HEK293 (cell line): ENCODE results near the gene QPCT.

Experiments
- CTCF ChIA-PET: fragments of 350-600 bp; formaldehyde crosslinking; extraction: SDS; loops from one replicate; lab custom pipeline; 2021; ENCODE audit warnings: antibody characterized with exemption; lab: Yijun Ruan, JAX
- POLR2A ChIA-PET: fragments of 300-600 bp; formaldehyde crosslinking; extraction: SDS; loops from one replicate; lab custom pipeline; 2020; ENCODE audit warnings: antibody characterized with exemption, inconsistent platforms; lab: Yijun Ruan, JAX
- H3K27ac ChIP-seq: fragments of 200-500 bp; sonication (Bioruptor generic); 2 replicates; pipeline ENCODE4 v1.5.1; 2014; ENCODE audit warnings: low read depth, low read length, control low read depth, inconsistent platforms; ENCODE audit errors: extremely low read depth
- H3K36me3 ChIP-seq, 2 experiments: fragments of 200-500 bp in 1 of 2; sonication (Bioruptor generic) in 1 of 2; 1 replicate in 1 of 2; 2 replicates in 1 of 2; pipeline ENCODE4 v1.5.1; 2014 to 2017; ENCODE audit warnings: inconsistent platforms in 2 of 2, low read length in 2 of 2; ENCODE audit not compliant: control insufficient read depth in 2 of 2, insufficient read depth in 1 of 2
- H3K4me1 ChIP-seq: fragments of 200-500 bp; sonication (Bioruptor generic); 2 replicates; pipeline ENCODE4 v1.5.1; 2014; ENCODE audit warnings: mild to moderate bottlenecking, low read length, inconsistent platforms; ENCODE audit not compliant: control insufficient read depth, insufficient read depth
- H3K4me3 ChIP-seq: 2 replicates; pipeline ENCODE4 v1.5.1; 2011; ENCODE audit warnings: low read depth, mild to moderate bottlenecking, control low read depth, low read length, moderate library complexity
- H3K9me3 ChIP-seq: fragments of 200-500 bp; sonication (Bioruptor generic); 2 replicates; pipeline ENCODE4 v1.5.1; 2014; ENCODE audit warnings: low read depth, low read length, inconsistent platforms; ENCODE audit not compliant: control insufficient read depth, insufficient read depth
- GLIS1 ChIP-seq: fragments of 450-650 bp; formaldehyde crosslinking; IDR thresholded peaks from 2 replicates; pipeline ENCODE4 v1.5.1; 2016; ENCODE audit warnings: missing biosample characterization, missing genetic modification characterization
- GLIS2 ChIP-seq: fragments of 450-650 bp; formaldehyde crosslinking; IDR thresholded peaks from 2 replicates; pipeline ENCODE4 v1.5.1; 2016; ENCODE audit warnings: missing biosample characterization, missing genetic modification characterization
- PRDM10 ChIP-seq: fragments of 450-650 bp; formaldehyde crosslinking; IDR thresholded peaks from 2 replicates; pipeline ENCODE4 v1.5.1; 2016; ENCODE audit warnings: missing biosample characterization, missing genetic modification characterization
- RBAK ChIP-seq: fragments of 450-650 bp; formaldehyde crosslinking; IDR thresholded peaks from 2 replicates; pipeline ENCODE4 v1.5.1; 2016; ENCODE audit warnings: missing biosample characterization, missing genetic modification characterization
- SP2 ChIP-seq: fragments of 450-650 bp; formaldehyde crosslinking; IDR thresholded peaks from 2 replicates; pipeline ENCODE4 v1.5.1; 2016; ENCODE audit warnings: missing biosample characterization, missing genetic modification characterization
- SP7 ChIP-seq: fragments of 450-650 bp; formaldehyde crosslinking; IDR thresholded peaks from 2 replicates; pipeline ENCODE4 v1.5.1; 2016; ENCODE audit warnings: missing biosample characterization, missing genetic modification characterization
- TRIM28 ChIP-seq: IDR thresholded peaks from 2 replicates; pipeline ENCODE4 v1.6.1; 2011; ENCODE audit warnings: low read length, control low read depth, borderline replicate concordance
- TSHZ1 ChIP-seq: fragments of 450-650 bp; formaldehyde crosslinking; IDR thresholded peaks from 2 replicates; pipeline ENCODE4 v1.5.1; 2016; ENCODE audit warnings: missing biosample characterization, missing genetic modification characterization, borderline replicate concordance
- ZBTB20 ChIP-seq: fragments of 450-650 bp; formaldehyde crosslinking; IDR thresholded peaks from 2 replicates; pipeline ENCODE4 v1.5.1; 2016; ENCODE audit warnings: missing biosample characterization, missing genetic modification characterization
- ZBTB8A ChIP-seq: fragments of 450-650 bp; formaldehyde crosslinking; IDR thresholded peaks from 2 replicates; pipeline ENCODE4 v1.5.1; 2016; ENCODE audit warnings: missing biosample characterization, missing genetic modification characterization
- ZIC2 ChIP-seq: fragments of 450-650 bp; formaldehyde crosslinking; IDR thresholded peaks from 2 replicates; pipeline ENCODE4 v1.5.1; 2016; ENCODE audit warnings: missing biosample characterization, missing genetic modification characterization
- ZNF114 ChIP-seq: fragments of 450-650 bp; formaldehyde crosslinking; IDR thresholded peaks from 2 replicates; pipeline ENCODE4 v1.5.0; 2017; ENCODE audit warnings: missing biosample characterization, missing genetic modification characterization
- ZNF341 ChIP-seq: fragments of 450-650 bp; formaldehyde crosslinking; IDR thresholded peaks from 2 replicates; pipeline ENCODE4; 2016; ENCODE audit warnings: low read depth, missing biosample characterization, missing genetic modification characterization
- ZNF449 ChIP-seq: fragments of 450-650 bp; formaldehyde crosslinking; IDR thresholded peaks from 2 replicates; pipeline ENCODE4 v1.5.1; 2017; ENCODE audit warnings: missing biosample characterization, mild to moderate bottlenecking, missing genetic modification characterization, moderate library complexity
- ZNF501 ChIP-seq: fragments of 450-650 bp; formaldehyde crosslinking; IDR thresholded peaks from 2 replicates; pipeline ENCODE4 v1.5.1; 2016; ENCODE audit warnings: missing biosample characterization, missing genetic modification characterization
- ZNF514 ChIP-seq: fragments of 450-650 bp; formaldehyde crosslinking; IDR thresholded peaks from 2 replicates; pipeline ENCODE4 v1.5.1; 2016; ENCODE audit warnings: missing biosample characterization, missing genetic modification characterization
- ZNF701 ChIP-seq: fragments of 450-650 bp; formaldehyde crosslinking; IDR thresholded peaks from 2 replicates; pipeline ENCODE4 v1.5.1; 2016; ENCODE audit warnings: missing biosample characterization, missing genetic modification characterization
- ZNF777 ChIP-seq: fragments of 450-650 bp; formaldehyde crosslinking; IDR thresholded peaks from 2 replicates; pipeline ENCODE4 v1.5.1; 2017; ENCODE audit warnings: missing biosample characterization, missing genetic modification characterization, borderline replicate concordance
- ZSCAN30 ChIP-seq: fragments of 450-650 bp; IDR thresholded peaks from 2 replicates; pipeline ENCODE4 v1.5.1; 2018; ENCODE audit warnings: missing biosample characterization, mild to moderate bottlenecking, missing genetic modification characterization, moderate library complexity
- TF ChIP-seq, protein P1 (sequence below): fragments of 450-650 bp; formaldehyde crosslinking; IDR thresholded peaks from 2 replicates; pipeline ENCODE4 v1.5.1; 2016; ENCODE audit warnings: missing biosample characterization, missing genetic modification characterization
- TF ChIP-seq, protein P2 (sequence below): fragments of 450-650 bp; formaldehyde crosslinking; IDR thresholded peaks from 2 replicates; pipeline ENCODE4 v1.5.1; 2016; ENCODE audit warnings: missing biosample characterization, missing genetic modification characterization
- TF ChIP-seq, protein P3 (sequence below): fragments of 450-650 bp; formaldehyde crosslinking; IDR thresholded peaks from 2 replicates; pipeline ENCODE4 v1.5.1; 2016; ENCODE audit warnings: missing biosample characterization, missing genetic modification characterization

The QPCT gene

DNA sequence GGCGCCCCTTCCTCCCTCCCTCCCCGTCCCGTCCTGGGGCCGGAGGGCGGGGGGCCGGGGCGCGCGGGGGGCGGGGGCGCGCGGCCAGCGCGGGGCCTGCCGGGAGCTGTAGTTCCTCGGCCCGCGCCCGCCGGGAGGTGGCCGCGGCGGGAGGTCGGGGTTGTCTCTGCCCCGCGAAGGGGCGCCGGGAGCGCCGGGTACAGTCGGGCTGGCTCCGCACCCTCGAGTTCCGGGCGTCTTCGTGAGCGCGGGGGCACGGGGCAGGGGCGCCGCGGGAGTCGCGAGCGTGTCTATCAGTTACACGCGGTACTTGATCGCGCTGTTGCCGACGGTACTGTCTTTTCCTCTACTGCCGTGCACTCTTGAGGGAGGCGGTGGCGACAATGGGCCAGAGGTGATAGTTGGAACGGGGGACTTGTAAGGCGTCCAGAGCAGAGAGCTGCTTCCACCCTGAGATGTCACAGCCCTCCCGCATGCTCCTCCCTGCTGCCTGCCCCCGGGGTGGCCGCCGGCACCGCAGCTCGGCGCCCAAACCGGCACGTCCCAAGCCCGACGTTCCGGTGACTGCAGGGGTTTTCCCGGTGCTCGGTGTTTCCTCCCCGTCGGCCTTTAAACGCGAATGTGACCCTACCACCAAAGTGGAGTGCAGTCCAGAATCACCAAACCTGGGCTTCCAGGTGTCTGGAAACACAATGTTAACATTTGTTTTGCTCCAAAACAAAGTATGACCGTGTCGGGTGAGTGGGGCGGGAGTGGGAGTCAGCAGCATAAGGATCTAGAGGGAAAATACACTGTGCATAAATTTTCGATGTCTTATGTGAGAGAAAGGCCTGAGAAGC is 19.4 kb upstream of the QPCT start, which contains the start of gene PRKD3:
Gene PRKD3, minus strand, starts transcription at position 48 of the 839 bp plus-strand sequence. CDS start 8,309 bp downstream, outside the sequence.
- peak within 1 kb of the TSS; percentile 75 for H3K4me3 ChIP-seq
- CTCF ChIA-PET = interaction anchor here (0.6 kb wide), 1 partner anchor 107 kb away, joined by 5 read pairs; no protein-coding TSS in a partner anchor
- no peaks in the 10 kb centered on the region for H3K36me3 ChIP-seq
- H3K27ac ChIP-seq = peak within 1 kb of the TSS; percentile 92
- H3K4me1 ChIP-seq = peaks cover 9% of the 10 kb centered on the region
- POLR2A ChIA-PET = interaction anchor here (0.5 to 1.3 kb wide), 7 partner anchors 12 to 93 kb away, joined by 3 to 4 read pairs (median 3); no protein-coding TSS in a partner anchor
- H3K9me3 ChIP-seq = no peaks in the 10 kb centered on the region
- TF ChIP-seq GLIS1 (tag by site-specific recombination) (peak; percentile 85), SP2 (tag by site-specific recombination) (no peak; the same call in 1 of the 2 replicates), ZNF514 (tag by site-specific recombination) (no peak), GLIS2 (tag by site-specific recombination) (peak; percentile 91), SP7 (tag by site-specific recombination) (0 out of 2 replicates have a peak, but pooled peaks have one; percentile 25), TSHZ1 (tag by site-specific recombination) (no peak), ZIC2 (tag by site-specific recombination) (peak; percentile 68), ZNF777 (peak; percentile 91), TRIM28 (0 out of 2 replicates have a peak, but pooled peaks have one; percentile 9), ZBTB20 (tag by site-specific recombination) (peak; percentile 96), ZNF341 (tag by site-specific recombination) (peak; percentile 84), RBAK (tag by site-specific recombination) (no peak), ZNF449 (tag by site-specific recombination) (peak; percentile 84), ZNF701 (tag by site-specific recombination) (no peak), ZSCAN30 (peak; percentile 34), ZNF501 (tag by site-specific recombination) (peak; percentile 63; the same call in 1 of the 2 replicates), PRDM10 (tag by site-specific recombination) (peak; percentile 59), ZNF114 (tag by site-specific recombination) (no peak), ZBTB8A (peak; percentile 92)
- TF ChIP-seq, protein P1, sequence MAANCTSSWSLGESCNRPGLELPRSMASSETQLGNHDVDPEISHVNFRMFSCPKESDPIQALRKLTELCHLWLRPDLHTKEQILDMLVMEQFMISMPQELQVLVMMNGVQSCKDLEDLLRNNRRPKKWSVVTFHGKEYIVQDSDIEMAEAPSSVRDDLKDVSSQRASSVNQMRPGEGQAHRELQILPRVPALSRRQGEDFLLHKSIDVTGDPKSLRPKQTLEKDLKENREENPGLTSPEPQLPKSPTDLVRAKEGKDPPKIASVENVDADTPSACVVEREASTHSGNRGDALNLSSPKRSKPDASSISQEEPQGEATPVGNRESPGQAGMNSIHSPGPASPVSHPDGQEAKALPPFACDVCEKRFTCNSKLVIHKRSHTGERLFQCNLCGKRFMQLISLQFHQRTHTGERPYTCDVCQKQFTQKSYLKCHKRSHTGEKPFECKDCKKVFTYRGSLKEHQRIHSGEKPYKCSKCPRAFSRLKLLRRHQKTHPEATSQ (tag by site-specific recombination) = 0 out of 2 replicates have a peak, but pooled peaks have one; percentile 43
- TF ChIP-seq, protein P2, sequence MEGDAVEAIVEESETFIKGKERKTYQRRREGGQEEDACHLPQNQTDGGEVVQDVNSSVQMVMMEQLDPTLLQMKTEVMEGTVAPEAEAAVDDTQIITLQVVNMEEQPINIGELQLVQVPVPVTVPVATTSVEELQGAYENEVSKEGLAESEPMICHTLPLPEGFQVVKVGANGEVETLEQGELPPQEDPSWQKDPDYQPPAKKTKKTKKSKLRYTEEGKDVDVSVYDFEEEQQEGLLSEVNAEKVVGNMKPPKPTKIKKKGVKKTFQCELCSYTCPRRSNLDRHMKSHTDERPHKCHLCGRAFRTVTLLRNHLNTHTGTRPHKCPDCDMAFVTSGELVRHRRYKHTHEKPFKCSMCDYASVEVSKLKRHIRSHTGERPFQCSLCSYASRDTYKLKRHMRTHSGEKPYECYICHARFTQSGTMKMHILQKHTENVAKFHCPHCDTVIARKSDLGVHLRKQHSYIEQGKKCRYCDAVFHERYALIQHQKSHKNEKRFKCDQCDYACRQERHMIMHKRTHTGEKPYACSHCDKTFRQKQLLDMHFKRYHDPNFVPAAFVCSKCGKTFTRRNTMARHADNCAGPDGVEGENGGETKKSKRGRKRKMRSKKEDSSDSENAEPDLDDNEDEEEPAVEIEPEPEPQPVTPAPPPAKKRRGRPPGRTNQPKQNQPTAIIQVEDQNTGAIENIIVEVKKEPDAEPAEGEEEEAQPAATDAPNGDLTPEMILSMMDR (tag by site-specific recombination) = 0 out of 2 replicates have a peak, but pooled peaks have one; percentile 12
- TF ChIP-seq, protein P3, sequence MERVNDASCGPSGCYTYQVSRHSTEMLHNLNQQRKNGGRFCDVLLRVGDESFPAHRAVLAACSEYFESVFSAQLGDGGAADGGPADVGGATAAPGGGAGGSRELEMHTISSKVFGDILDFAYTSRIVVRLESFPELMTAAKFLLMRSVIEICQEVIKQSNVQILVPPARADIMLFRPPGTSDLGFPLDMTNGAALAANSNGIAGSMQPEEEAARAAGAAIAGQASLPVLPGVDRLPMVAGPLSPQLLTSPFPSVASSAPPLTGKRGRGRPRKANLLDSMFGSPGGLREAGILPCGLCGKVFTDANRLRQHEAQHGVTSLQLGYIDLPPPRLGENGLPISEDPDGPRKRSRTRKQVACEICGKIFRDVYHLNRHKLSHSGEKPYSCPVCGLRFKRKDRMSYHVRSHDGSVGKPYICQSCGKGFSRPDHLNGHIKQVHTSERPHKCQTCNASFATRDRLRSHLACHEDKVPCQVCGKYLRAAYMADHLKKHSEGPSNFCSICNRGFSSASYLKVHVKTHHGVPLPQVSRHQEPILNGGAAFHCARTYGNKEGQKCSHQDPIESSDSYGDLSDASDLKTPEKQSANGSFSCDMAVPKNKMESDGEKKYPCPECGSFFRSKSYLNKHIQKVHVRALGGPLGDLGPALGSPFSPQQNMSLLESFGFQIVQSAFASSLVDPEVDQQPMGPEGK (tag by site-specific recombination) = peak; percentile 38; the same call in 1 of the 2 replicates
